NCI-H2171 treated with DMSO at 0.1 percent for 48 hours (cell line): Measurements from ENCODE around the gene TMEM132D.

ENCODE experiments used
- DNase-seq: peaks from one replicate; lab custom pipeline; 2025; lab: John Stamatoyannopoulos, UW

The TMEM132D gene

DNA sequence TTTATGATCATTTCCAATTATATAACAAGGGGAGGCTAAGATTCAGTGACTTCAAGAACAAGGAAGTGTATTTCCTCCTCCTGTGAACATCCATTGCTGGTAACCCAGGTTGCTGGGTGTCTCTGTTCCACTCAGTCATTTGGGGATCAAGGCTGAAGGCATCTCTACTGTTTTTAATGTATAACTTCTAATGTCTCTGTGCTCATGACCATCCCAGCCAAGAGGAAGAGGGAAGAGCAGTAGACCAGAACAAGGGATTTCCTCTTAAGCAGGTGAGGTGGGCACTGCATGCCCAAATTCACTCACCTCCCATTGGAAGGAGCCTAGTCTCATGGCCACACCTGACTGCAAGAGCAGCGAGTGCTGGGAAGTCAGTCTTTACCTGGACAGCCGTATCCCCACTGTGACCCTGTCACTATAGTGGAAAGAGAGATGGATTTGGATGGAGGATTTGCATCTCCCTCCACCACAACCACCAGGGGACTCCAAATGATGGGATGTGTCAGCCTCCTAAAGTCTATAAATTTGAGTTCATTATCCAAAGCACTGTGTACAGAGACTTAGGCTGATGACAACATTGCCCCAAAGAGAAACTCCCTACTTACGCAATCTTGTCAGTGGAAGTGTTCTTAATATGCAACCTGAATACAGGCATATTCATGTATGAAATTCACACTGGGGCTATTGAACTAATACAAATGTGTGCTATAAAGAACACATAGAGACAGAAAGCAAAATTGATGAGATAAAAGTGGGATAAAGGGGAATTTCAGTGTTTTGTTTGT is 368.7 kb downstream of the TMEM132D start:
- no peak for DNase-seq

DNA sequence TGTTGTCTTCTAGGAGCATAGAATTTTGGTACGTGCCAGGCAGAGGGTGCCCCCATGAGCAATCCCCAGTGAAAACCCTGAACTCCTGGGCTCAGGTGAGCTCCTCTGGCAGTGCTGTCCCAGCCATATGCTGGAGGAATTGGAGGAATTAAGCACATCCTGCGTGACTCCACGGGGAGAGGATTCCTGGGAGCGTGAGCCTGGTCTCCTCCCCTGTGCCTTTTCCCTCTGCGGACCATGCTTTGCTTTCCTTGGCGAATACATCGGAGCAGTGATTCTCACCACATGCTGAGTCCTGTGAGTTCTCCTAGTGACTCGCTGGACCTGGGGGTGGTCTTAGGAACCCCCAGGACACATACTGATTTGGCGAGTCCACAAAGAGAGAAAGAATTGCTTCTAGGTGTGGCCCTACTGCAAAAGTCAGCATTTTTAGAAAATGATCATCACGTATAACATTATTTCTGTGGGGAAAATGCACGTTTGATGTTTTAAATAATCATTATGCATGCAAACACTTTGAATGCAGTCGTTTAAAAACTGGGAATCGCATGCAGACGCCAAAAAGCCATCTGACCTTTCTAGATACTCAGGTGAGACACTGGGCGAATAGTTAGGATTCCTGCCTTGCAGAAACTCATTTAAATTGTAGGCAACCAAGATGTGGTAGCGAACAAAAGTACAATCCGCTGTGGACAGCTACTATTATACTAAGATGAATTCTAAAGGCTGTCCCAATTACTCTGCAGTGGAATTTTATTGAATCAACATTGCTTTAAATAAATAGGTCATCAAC is 370.9 kb downstream of the TMEM132D start:
- DNase-seq = no peak

DNA sequence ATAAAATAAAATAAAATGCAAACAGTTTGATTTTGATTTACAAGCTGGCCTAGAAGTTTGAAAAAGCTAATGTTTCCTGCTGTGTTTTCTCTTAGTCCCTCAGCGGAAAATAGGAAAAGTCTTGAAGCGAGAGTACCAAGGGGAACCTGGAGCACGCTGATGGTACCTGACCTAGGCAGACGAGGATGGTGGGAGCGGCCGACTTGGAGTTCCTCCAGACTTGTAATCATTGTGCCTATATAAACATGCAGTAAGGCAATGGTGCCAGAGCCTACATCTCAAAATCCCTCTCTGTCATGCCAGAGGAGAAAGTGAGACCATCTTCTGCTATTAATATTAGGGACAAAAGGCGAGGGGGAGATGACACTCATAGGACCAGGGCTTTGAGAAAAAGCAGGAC is 371.7 kb downstream of the TMEM132D start:
- no peak for DNase-seq

DNA sequence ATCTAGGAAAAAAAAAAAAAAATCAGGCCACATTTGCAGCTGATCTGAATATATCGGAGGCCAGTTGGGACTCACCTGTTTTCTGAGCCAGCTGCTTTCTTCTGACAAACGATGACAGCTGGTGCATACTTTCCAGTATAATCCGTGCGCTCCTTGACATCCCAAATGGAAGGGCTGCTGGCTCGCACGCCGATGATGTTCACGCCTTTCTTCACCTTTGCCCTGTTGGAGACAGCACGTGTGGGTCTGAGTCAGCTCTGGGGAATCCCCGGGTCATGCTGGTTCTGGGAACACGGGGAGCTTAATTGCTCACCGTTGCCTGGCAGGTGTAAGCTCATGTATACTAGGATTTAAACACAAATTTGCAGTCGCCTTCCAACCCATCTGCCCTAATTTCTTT is 372.8 kb downstream of the TMEM132D start:
- peak; percentile 1 for DNase-seq

DNA sequence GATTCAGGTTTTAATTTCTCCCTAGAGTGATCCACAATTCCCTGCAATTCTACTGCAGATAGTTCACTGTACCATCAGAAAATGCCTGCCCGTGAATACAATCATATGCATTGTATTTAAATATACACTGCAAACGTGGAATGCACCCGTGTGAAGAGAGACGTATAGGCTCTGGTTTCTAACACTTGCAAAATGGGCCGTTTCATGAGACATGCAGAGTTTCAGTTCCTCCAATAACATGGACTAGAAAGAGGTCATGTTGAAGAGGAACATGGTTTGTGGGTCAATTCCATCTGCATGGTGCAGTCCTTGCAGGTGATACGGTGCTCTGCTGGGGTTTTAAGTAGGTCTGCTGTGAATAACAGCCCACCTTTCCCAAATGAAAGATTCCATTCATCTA is 373.3 kb downstream of the TMEM132D start:
- DNase-seq = no peak

DNA sequence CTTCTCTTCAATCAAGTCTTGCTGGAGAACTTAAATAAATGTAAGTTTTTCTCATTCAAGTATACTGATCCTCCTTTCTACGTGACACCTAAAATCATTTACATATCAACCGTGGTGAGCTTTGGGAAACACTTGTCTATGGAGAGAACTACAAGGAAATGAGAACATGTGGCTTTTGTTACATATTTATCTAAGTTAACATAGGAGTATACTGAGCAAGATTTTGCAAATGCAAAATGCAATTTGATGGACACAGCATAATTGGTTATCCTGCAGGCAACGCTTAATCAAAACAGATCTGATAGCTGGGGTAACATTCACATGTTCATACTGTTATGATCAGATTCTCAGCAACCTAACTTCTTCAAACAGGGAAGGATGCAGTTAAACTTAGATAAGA is 376.3 kb downstream of the TMEM132D start:
- DNase-seq = no peak

DNA sequence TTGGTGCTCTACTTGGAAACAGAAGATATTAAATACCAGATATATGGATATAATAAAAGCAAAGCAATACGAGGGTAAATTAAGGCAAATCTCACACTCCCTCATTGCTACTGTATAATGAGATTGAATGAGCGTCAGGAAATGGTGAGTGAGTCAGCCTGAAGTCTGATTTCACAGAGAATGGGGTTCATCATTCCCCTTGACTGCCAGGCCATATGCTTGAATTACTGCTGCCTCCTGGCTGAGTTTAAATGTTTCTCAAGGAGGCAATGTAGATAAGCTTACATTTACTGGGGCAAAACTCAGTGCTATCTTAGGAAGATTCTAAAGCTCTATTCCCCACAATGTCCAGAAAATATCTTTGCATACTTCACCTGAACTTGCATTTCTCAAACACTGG is 380.2 kb downstream of the TMEM132D start:
- DNase-seq = no peak

DNA sequence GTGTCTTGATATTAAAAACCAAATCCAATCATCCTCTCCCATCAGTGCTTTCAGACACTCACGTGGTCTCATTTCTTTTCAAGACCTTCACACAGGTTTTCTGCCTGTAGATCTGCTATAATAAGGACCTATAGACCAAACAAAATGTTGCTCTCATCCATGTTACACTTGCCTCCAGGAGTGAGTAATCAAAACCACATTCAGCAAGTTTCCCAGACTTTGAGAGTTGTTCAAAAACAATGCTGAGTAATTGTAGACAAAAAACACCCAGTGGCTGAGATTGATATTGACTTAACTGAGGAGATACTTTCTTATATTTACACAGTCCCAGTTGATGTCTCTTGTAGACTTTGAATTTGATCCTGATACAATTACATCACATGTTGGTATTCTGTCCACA is 383.1 kb downstream of the TMEM132D start:
- DNase-seq = no peak

DNA sequence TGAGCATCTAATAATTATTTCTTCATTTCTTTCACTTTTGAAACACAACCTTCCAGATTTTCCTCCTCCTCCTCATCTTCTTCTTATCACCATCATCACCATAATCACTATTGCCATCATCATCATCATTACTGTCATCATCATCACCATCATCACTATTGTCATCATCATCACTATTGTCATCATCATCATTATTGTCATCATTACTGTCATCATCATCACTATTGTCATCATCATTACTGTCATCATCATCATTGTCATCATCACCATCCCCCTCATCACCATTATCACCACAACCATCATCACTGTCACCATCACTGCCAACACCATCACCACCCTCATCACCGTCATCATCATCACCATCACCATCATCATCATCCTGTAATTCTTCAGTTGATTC is 400.0 kb downstream of the TMEM132D start:
- DNase-seq = no peak

DNA sequence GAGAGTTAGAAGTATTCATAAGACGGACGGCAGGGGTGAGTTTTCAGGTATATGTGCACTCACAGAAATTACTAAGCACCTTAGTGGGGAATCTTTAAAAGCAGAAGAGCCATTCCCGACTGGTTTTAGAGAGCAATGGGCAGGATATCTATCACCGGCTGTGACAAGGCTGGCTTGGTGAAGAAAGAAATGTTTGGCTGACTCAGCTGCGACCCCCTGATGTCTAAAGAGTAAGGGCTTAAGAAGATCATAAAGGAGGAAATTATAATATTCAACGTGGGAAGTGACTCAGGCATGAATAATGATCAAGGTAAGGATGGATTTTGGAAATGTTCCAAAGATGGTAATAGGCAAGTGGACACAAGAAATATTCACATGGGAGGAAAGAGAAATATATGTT is 407.6 kb downstream of the TMEM132D start:
- DNase-seq = no peak

DNA sequence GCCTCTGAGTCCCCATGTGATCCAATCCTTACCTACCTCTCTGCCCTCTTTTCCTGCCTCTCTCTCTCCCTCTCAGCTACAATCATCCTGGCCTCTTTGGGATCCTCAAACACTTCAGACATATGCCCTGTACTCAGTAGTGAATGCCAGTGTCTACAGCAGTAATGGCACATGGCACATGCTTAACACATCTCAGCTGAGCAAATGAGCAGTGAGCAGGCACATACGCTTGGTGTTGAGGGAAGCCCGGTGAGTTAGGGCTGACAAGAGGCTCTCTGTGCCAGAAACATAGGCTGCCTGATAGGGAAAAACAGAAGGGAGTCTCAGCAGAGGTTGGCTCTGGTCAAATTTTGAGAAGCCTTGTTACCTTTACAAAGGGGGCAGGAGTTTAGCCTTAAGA is 409.1 kb downstream of the TMEM132D start:
- DNase-seq = no peak

DNA sequence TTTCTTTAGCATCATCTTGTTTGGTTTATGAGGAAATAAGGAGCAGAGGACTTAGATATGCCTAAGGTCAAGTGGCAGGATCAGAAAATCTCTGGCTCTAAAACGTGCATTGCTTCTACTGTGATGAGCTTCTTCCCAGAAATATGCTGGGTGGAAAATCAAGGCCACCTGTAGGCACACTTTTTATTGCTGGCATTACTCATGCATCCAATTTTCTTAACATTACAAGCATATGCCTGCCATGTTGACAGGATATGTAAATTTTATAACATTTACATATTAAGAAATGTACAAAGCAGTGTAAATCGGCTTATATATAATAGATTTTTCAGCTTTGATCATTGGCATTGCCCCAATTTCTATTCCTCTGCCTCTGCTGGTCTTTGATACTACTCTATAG is 409.6 kb downstream of the TMEM132D start:
- DNase-seq = no peak

DNA sequence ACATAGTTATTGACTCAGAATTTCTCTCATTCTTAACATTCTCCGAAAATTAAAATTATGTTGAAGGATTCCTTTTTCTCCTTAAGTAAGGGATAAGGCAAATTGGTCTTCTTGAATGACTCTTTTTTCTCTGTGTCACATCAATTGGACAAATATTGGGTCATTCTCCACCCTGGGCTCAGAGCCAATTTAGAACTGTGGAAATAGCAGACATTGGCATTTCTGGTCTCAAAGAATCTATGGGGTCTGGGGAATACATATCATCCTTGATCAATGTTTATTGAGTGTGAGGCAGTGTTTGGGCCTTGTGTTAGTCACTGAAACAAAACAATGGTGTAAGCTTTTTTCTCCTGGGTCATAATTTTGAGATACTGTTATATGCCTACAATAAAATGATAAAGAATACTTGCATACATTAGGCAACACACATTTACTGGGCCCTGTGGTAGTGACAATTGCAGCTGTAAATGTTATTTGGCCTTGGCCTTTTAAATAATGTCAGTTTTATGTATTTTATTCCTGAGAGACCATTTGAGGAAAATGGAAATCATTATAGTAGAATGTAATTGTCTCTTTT is 414.6 kb downstream of the TMEM132D start:
- no peak for DNase-seq

DNA sequence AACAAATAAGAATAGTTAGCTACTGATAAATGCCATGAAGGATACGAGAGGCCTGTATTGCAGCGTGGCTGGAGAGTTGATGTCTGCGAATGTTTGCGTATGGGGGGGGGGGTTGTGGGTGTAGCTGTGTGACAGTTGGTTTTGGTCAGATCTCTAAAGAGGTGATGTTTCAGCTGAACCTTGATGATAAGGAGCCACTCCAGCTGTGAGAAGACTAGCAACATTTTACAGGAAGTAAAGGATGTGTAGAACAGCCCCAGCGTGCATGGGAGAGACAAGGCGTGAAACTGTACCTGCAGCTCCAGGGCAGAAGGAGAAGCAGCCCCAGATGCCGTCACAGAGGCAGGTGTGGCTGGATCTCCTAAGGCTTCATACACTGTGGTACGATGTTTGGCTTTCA is 416.9 kb downstream of the TMEM132D start:
- no peak for DNase-seq

DNA sequence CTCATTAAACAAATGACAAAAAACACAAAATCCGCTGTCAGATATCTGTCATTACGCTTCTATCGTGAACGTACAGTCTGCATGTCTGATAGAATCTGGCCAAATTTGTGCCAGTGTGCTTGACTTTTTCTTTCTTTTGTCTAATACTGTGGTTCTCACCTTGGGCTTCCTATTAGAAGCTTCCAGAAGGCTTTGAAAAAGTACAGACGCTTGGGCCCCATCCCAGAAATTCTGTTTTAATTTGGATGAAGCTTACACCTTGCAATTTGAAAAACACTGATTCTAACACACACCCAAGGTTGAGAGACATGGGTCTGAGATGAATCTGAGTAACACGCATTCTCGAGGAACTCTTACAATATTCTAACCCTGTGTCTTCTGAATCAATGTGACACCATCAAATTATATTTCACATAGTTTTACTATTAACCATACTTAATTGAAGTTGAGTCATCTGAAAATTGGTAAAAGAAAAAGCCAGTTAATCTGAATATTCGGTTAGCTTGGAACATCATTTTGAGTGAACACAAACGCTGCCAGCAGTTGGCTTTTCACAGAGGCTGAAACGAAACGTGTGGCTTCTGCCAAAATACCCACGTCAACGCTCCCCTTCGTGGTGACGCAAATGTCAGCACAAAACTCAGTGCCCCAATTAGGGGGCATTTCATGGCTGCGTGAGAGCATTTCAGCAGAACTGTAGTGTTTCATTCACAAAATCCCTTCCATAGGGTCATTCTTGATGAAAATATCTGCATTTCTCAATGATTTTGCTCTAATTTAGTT is 420.5 kb downstream of the TMEM132D start:
- no peak for DNase-seq

DNA sequence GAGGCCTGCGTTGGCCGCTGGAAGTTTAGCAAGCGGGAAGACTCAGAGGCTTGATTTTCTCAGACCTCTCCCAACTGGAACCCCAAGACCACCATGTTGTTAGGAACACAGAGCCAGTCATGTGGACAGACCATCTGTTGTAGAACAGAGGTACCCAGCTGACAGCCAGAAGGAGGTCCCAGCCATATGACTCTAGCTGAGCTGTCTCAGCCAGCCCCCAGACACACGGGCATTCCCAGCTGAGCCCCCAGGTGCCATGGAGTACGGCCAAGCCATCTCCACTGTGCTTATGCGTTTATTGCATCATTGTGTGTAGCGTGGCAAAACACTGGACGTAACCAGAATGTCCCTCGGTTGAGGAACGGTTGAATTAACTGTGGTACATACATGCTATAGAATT is 421.9 kb downstream of the TMEM132D start:
- peak; percentile 1 for DNase-seq

DNA sequence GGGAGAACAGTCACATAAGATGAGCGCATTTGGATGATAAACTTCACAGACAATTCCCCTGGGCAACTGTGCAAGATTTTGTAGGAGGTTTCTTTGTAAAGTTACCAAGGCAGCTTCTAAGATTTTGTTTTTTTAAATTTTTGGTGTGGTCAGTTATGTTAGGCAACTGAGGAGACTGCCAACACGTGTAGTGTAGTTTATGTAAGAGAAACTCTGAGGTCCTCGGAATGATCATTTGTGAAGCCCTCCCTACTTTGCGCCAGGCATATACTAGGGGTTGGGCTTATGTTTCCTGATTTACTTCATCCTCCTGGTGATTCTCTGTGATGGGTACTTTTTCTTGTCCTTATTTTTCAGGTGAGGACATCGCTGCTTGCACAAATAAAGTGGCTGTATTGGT is 433.6 kb downstream of the TMEM132D start:
- DNase-seq = no peak

DNA sequence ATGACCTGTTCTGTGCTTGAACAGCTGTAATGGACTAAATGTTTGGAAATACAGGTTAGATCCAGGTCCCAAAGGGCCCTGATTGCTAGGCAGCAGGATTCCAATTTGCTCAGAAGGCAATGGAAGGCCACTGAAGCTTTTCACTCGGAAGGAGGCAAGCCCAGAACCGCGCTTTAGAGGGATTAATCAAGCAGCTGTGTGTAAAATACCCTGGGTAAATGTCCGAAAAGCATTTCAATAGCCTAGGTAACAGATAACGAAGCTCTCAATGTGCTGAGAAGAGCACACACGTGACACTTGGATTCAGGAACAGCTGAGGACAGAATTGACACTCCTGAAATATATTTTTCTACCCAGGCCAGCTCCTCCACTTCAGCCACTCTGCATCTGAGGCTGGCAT is 436.1 kb downstream of the TMEM132D start:
- DNase-seq = no peak

DNA sequence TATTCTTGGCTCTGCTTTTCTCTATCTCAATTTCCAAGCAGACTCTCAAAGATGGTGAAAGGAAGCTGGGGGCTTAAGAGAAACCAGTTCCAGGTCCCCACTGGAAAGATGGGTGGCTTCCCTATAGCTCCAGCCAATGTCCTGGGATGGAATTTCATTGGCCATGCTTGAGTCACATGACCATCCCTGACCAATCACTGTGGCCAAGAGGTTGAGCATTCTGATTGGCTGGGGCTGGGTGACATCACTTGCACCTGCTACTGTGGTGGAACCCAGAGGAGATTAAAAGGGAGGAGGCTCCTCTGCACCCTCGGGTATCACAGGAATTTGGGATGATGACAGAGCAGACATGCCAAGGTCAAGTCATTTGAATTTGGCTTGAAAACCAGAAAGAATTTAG is 436.5 kb downstream of the TMEM132D start:
- DNase-seq = no peak

DNA sequence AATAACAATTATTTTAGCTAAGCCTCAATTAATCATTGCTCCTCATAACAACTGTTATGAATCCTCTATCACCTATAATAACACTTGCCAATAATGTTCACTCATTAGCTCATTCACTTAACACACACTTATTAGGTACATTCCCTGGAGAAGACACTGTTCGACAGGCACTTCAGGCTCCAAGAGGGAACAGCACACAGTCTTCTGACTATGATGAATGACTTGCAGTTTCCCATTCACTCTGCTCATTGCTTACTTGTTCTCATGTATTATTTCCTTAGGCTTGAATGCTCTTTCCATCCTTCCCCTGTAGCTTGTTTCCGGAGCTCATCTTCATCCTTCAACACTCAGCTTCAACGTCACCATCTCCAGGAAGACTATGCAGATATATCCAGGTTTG is 437.3 kb downstream of the TMEM132D start:
- no peak for DNase-seq

DNA sequence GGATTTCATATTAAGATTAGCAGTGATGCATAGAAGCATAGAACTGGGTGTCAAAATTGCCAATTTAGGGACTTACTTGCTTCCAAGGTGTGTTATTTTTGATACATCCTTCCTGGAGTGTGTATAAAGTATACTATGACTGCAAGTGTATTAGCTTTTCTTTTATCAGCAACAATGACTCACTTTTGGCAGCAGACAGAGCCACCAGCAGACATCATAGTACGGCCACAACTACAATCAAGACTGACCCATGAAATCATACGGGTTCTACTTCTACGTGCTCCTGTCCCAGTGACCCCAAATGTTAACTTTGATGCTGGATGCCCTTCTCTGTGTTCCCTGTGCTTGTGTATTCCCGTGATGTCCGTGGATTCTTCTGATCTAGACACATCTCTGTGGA is 443.9 kb downstream of the TMEM132D start:
- no peak for DNase-seq

DNA sequence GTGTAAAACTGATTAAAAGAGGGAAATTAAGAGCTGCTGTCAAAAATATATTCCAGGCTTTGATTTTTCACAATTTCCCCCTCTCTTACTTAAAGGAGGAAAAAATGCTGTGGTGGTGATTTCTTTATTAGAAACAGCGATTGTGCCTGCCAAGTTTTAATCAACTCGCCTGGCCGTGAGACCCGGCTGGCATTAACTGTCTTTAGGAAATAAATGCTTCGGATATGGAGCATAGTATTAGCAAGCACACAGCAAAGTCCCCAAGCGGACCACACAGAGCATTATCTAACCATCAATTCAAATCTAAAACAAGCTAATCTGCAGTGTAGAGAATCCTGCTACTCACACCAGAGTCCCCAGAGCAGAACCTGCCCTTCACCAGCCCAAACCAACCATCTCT is 457.1 kb downstream of the TMEM132D start:
- DNase-seq = no peak
